ENCODE results near the gene BAG5. TPM values are rescaled to one million over a fixed set of nuclear protein-coding genes. Genes with fewer than 3 reads are reported as not detected.

Gene BAG5
- polyA plus RNA-seq, 3 donors from 2014 or later, result 23.5 to 58.7 (median 36.5) TPM

DNA sequence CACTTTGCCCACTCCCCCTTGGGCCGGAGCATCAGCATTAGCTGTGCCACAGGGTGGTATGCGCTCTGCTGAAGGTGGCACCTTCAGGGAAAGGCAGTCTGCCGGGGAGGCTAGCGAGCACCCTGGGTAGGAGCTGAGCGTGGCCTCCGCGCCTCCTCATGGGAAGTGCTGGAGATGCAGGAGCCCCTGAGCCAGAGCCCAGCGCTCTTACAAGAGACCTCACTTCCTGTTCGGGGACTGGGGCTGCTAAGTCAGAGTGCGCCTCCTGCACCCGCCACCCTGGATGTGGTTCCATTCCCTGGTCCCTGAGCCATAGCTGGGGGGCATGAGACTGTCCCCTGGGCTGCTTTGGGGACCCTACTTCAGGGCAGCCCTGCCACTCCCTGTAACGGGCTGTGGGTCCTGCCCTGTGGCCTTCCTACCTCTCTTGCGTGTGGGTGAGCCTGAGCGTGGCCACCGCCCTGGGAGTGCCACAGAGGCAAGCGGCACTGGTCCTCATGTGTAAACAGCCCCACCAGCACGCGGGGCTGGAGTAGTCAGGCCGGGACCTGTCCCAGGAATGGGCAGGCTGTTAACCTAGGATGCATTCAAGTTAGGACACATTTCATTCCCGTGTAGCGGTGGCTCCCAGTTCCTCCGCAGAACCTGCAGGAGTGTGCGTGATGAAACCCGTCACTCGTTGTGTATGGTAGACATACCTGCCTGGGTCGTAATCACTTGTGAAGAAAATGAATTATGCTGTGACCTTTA lies 19.7 kb upstream of the BAG5 start:
- H3K9me3 Mint-ChIP-seq, result no peaks in the 10 kb centered on the region

DNA sequence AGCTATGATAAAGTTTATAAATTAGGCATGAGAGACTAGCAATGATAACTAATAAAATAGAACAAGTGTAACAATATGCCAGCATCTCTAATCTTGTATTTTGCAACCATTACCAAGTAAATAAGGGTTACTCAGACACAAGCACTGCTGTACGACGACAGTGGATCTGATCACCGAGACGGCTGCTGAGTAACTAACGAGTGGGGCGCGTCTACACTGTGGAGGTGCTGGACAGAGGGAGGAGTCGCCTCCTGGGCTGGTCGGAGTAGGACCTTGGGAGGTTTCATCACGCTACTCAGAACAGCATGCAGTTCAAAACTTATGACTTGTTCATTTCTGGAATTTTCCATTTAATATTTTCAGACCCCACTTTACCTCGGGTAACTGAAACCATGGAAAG lies 18.7 kb upstream of the BAG5 start:
- no peak for DNase-seq
- H3K27ac Mint-ChIP-seq, result no peak overlapping the region
- H3K9me3 Mint-ChIP-seq, result no peaks in the 10 kb centered on the region
- H3K4me1 Mint-ChIP-seq, result no peaks in the 10 kb centered on the region
- no peak overlapping the region for H3K4me3 Mint-ChIP-seq
- peaks cover 0 to 9% (median 0%) of the 10 kb centered on the region in 3 donors for H3K36me3 Mint-ChIP-seq
- peaks cover 0 to 2% (median 2%) of the 10 kb centered on the region in 3 donors for H3K27me3 Mint-ChIP-seq (ENCODE audit: low read depth in 3 of 3)

More for the DNA sequence above, 19.7 kb upstream of the BAG5 start:
- no peak overlapping the region for H3K4me3 Mint-ChIP-seq
- H3K27me3 Mint-ChIP-seq (ENCODE audit: low read depth in 3 of 3), result peaks cover 0 to 2% (median 2%) of the 10 kb centered on the region in 3 donors
- no peaks in the 10 kb centered on the region for H3K4me1 Mint-ChIP-seq
- DNase-seq, result no peak
- no peak overlapping the region for H3K27ac Mint-ChIP-seq
- peaks cover 3 to 12% (median 4%) of the 10 kb centered on the region in 3 donors for H3K36me3 Mint-ChIP-seq

DNA sequence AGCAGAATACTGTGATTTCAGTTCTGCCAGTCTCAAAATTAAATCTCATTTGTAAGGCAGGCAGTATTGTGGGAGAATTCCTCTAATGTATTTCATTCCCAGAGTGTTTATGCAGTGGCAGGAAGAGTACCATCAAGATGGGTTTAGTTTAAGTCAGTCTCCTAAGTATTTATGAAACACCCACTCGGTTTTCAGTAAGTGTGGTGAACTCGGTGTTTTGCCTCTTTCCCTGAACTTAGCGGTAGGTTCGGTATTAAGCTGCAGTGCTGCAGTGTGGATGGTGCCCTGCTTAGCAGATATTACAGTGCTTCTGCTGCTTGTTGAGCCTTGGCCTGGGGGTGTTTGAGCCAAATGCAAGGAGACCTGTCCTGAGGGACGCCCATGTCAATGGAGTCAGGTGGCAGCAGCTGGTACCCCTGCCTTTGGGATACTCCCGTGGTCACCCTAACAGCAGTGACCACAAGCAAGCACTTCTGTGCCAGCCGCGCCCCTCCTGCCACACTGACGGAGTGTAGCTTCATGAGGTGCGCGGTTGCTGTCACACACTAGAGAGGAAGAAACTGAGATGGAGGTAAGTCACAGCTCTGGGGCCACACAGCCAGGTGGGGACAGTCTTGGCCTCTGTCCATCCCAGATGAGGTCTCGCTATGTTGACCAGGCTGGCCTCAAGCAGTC lies 16.1 kb upstream of the BAG5 start:
- no peaks in the 10 kb centered on the region for H3K4me1 Mint-ChIP-seq
- peaks cover 0 to 2% (median 2%) of the 10 kb centered on the region in 3 donors for H3K27me3 Mint-ChIP-seq (ENCODE audit: low read depth in 3 of 3)
- no peak overlapping the region for H3K4me3 Mint-ChIP-seq
- no peak for DNase-seq
- H3K36me3 Mint-ChIP-seq, result peaks cover 6 to 13% (median 11%) of the 10 kb centered on the region in 3 donors
- no peaks in the 10 kb centered on the region for H3K9me3 Mint-ChIP-seq
- H3K27ac Mint-ChIP-seq, result no peak overlapping the region

DNA sequence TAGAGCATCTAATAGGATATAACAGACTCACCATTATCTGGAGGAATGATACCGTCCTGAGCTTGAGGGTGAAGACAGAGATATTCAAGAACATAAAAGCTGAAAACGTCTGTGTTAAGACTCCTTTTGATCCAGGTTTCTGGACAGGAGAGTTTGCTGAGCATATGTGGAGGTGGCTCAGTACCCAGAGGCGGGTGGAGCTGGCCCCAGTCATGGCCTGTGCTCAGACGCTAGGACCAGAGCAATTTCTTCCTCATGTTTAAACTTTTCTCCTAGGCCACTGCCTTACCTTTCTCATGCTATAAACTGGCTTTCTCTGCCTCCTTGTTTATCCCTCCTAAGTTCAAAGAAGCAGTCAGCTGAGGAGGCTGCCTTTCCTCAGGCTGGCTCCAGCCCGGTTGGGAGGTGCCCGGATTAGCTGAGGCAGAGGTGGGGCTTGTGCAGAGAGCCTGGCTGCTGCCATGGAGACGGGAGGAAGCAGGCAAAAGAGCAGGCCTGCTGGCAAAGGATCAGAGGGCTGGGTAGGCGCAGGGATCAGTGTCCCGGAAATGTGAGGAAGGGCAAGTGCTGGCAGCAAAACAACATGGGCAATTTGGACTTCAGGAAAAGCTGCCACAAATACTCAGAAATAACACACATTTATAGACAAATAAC lies 14.0 kb upstream of the BAG5 start:
- Mint-ChIP-seq H3K4me3 (no peak overlapping the region), H3K36me3 (peaks cover 6 to 15% (median 13%) of the 10 kb centered on the region in 3 donors), H3K9me3 (no peaks in the 10 kb centered on the region), H3K4me1 (no peaks in the 10 kb centered on the region), H3K27me3 (ENCODE audit: low read depth in 3 of 3) (peaks cover 0 to 2% (median 2%) of the 10 kb centered on the region in 3 donors), H3K27ac (peak overlapping the region in 1 of 6 donors; percentile 13)
- DNase-seq, result no peak

DNA sequence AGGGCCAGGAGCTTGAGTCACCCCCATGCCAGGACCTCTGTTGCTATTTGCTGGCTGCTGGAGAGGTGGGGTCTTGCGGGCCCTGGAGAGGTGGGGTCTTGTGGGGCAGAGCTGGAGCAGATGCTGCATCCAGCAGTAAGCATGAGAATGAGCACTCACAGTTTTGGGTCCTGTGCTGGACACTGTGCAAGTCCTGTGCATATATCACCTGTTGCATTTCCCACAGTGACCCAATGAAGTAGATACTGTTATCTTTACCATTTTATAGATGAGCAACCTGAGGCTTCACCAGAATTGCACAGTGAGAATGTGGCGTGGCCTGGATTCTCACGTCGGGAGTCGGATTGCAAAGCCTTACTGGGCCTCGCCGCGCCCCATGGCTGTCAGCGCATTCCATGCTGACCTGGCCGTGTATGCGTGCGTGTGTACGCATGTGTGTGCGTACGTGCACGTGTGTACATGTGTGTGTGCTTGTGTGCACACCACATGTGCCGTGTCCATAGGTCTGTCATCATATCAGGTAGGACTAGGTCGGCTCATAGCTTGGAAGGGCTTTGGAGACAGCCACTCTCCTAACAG lies 12.3 kb upstream of the BAG5 start:
- Mint-ChIP-seq H3K9me3 (no peaks in the 10 kb centered on the region), H3K27me3 (ENCODE audit: low read depth in 3 of 3) (peaks cover 0 to 2% (median 2%) of the 10 kb centered on the region in 3 donors), H3K27ac (no peak overlapping the region), H3K4me3 (no peak overlapping the region), H3K36me3 (peaks cover 6 to 15% (median 13%) of the 10 kb centered on the region in 3 donors), H3K4me1 (no peaks in the 10 kb centered on the region)
- DNase-seq, result no peak

DNA sequence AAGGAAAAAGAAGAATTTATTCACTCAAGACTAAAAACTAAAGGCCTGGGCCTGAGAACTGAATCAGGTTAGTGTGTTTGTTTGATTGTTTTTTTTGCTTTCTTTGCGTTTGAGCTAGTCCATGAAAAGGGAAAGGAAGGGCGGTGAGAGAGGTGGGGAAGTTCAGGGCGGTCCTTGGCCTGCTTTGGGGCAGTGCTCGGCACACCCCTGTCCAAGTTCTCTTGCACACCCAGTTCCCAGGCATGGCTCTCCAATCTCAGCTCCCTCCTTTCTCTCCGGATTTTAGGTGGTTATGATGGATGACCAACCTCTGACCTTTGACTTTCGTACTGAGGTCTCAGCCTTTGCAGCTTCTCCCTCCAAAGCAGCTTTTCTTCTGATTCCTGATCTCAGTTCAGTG lies 11.6 kb upstream of the BAG5 start:
- Mint-ChIP-seq H3K27me3 (ENCODE audit: low read depth in 3 of 3) (peaks cover 0 to 2% (median 0%) of the 10 kb centered on the region in 3 donors), H3K9me3 (no peaks in the 10 kb centered on the region), H3K27ac (no peak overlapping the region), H3K4me1 (no peaks in the 10 kb centered on the region), H3K36me3 (peaks cover 6 to 15% (median 13%) of the 10 kb centered on the region in 3 donors), H3K4me3 (no peak overlapping the region)
- no peak for DNase-seq

DNA sequence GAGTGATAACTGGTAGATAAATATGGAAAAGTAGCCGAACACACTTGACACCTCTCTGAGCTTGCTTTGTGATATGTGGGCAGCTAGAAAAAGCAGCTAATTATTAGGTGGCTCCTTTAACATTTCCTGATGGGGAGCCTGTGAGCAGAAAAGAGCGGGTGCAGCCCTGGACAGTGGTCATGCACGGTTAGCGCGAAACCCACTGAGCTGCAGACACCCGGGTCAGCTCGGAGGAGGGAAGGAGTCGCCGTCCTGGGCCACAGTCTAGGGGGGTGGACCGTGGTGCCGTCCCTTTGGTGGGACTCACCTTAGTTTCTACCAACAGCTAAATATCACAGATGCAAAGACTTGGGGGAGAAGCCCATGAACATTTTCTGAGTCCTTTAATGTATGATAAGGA lies 7.0 kb upstream of the BAG5 start:
- Mint-ChIP-seq H3K4me1 (peaks cover 5 to 13% of the 10 kb centered on the region in 2 donors), H3K27ac (no peak overlapping the region), H3K9me3 (no peaks in the 10 kb centered on the region), H3K36me3 (peaks cover 0 to 6% (median 5%) of the 10 kb centered on the region in 3 donors), H3K27me3 (ENCODE audit: low read depth in 3 of 3) (no peaks in the 10 kb centered on the region), H3K4me3 (no peak overlapping the region)
- DNase-seq, result no peak

DNA sequence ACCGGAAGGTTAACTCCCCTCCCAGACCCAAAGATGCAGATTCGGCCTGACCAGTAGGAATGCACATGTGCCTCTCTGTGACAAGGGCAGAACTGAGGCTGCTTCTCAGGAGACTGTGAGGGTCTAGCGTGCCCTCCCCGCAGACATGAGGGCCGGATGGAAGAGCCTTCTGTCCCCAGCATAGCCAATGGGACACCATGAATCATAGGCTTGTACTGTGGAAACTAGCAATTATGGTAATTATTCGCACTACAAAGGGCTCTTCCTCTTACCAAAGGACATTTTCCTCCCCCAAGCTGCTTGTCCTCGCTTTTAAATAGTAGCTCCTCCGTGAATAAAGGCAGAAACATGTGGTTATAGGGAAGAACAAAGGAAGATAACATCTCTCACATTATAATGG lies 6.5 kb upstream of the BAG5 start:
- no peak overlapping the region for H3K27ac Mint-ChIP-seq
- no peak for DNase-seq
- peaks cover 0 to 3% (median 3%) of the 10 kb centered on the region in 3 donors for H3K36me3 Mint-ChIP-seq
- H3K4me3 Mint-ChIP-seq, result no peak overlapping the region
- no peaks in the 10 kb centered on the region for H3K9me3 Mint-ChIP-seq
- peaks cover 9 to 16% of the 10 kb centered on the region in 2 donors for H3K4me1 Mint-ChIP-seq
- H3K27me3 Mint-ChIP-seq (ENCODE audit: low read depth in 3 of 3), result no peaks in the 10 kb centered on the region

DNA sequence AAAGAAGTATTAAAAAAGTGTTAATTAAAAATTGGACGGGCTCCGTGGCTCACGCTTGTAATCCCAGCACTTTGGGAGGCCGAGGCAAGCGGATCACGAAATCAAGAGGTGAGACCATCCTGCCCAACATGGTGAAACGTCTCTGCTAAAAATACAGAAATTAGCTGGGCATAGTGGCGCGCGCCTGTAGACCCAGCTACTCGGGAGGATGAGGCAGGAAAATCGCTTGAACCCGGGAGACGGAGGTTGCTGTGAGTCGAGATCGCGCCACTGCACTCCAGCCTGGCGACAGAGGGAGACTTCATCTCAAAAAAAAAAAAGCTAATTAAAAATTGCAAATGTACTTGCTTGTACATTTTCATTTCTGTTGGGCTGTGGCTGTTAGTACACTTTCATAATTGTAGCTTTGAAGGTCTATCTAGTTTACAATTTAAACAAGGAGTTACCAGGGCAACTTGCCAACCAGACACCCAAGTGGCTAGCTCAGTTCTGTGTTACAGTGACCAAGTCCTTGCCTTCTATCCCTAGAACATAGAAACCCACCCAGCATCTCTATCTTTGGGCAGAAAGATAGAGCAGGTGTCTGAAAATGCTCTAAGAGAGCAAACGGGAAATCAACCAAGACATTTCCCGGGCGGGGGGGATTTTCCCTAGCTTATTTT lies 1.5 kb upstream of the BAG5 start:
- no peak for DNase-seq
- H3K27ac Mint-ChIP-seq, result peak overlapping the region in 3 of 6 donors; percentile 64 to 96 (median 91)
- peaks cover 4 to 10% (median 6%) of the 10 kb centered on the region in 3 donors for H3K27me3 Mint-ChIP-seq (ENCODE audit: low read depth in 3 of 3)
- H3K9me3 Mint-ChIP-seq, result no peaks in the 10 kb centered on the region
- peaks cover 0 to 6% (median 0%) of the 10 kb centered on the region in 3 donors for H3K36me3 Mint-ChIP-seq
- H3K4me3 Mint-ChIP-seq, result peak overlapping the region; percentile 90 to 95 (median 92)
- peaks cover 49 to 52% of the 10 kb centered on the region in 2 donors for H3K4me1 Mint-ChIP-seq

DNA sequence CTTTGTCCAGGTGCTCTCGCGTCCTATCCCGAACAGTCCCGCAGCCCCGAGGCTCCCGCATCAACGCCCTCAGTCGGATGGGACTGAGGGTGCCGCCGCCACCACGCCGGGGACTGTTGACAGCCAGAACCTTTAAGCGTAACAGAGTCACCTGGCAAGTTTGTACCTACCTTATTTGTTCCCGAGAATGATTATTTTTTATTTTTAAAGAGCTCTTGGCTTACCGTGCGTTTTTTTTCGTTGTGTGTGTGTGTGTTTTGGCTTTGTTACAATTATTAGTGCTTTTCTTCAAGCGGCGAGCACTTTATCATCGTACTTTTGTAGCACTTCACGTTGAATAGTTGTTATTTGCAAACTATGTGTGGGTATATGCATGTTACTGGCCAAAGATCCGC lies 766 bp upstream of the BAG5 start:
- Mint-ChIP-seq H3K27ac (peak overlapping the region; percentile 88 to 96 (median 91)), H3K36me3 (peaks cover 0 to 6% (median 0%) of the 10 kb centered on the region in 3 donors), H3K4me3 (peak overlapping the region; percentile 90 to 95 (median 92)), H3K4me1 (peaks cover 56 to 59% of the 10 kb centered on the region in 2 donors), H3K9me3 (no peaks in the 10 kb centered on the region), H3K27me3 (ENCODE audit: low read depth in 3 of 3) (peaks cover 4 to 10% (median 6%) of the 10 kb centered on the region in 3 donors)
- DNase-seq, result no peak

DNA sequence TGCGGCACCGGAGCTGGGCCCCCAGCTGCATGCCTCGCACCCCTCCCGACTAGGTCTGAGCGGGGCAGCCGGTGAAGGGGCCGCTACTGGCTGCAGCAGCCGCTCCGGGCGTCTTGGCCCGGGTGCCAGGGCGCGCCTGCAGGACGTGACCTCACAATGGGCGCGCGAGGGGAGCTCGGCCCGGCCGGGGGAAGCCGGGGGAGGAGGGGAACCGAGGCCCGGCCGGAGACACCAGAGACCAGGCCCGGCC lies 353 bp downstream of the BAG5 start:
- Mint-ChIP-seq H3K27ac (peak overlapping the region; percentile 84 to 94 (median 92)), H3K36me3 (peaks cover 0 to 6% (median 0%) of the 10 kb centered on the region in 3 donors), H3K4me1 (peaks cover 63% of the 10 kb centered on the region in 2 donors), H3K27me3 (ENCODE audit: low read depth in 3 of 3) (peaks cover 4 to 10% (median 6%) of the 10 kb centered on the region in 3 donors), H3K4me3 (peak overlapping the region; percentile 87 to 96 (median 92)), H3K9me3 (no peaks in the 10 kb centered on the region)
- no peak for DNase-seq

DNA sequence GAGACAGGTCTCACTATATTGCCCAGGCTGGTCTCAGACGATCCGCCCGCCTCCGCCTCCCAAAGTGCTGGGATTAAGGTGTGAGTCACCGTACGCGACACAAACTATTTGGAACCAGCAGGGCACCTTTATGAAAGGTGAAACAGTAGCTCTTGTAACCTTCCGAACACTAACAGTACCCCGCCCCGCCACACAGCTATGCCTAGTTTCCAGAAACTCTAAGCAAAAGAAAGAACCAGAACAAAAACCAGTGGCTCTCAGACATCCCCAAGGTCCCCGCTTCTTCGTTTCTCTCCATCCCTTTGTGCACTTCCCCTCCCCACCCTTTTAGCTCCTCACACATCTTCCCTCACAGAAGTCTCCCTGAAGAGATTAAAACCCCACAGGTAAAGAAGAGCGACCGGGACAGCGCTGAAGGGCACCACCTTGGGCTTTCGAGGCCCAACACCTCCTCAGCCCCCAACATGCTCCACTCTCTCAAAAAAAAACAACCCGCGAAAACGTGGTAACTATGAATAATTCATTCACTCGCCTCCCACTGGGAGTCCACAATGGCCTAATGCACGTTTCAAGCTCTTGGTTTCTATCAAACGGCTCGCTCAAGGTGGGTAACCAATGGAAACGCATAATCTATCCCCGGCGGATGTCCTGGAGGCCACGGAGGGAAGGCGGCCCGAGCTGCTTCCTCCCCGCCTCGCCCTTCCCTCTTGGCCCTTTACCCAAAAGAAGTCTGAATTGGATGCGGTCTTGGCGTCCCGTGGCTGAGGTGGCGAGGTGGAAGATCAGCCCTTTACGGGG lies 877 bp downstream of the BAG5 start:
- peaks cover 64 to 68% of the 10 kb centered on the region in 2 donors for H3K4me1 Mint-ChIP-seq
- H3K4me3 Mint-ChIP-seq, result peak overlapping the region; percentile 87 to 96 (median 92)
- peaks cover 4 to 10% (median 6%) of the 10 kb centered on the region in 3 donors for H3K27me3 Mint-ChIP-seq (ENCODE audit: low read depth in 3 of 3)
- DNase-seq, result peak in 1 of 3 donors; percentile 45
- no peaks in the 10 kb centered on the region for H3K9me3 Mint-ChIP-seq
- peaks cover 0 to 6% (median 0%) of the 10 kb centered on the region in 3 donors for H3K36me3 Mint-ChIP-seq
- H3K27ac Mint-ChIP-seq, result peak overlapping the region; percentile 84 to 94 (median 92)
